T1000 (cell line): ENCODE measurements around the gene MTARC1.

Experiments
- DNase-seq: peaks from one replicate; lab custom pipeline; 2025; ENCODE audit warnings: mixed read lengths; lab: John Stamatoyannopoulos, UW

Gene MTARC1

DNA sequence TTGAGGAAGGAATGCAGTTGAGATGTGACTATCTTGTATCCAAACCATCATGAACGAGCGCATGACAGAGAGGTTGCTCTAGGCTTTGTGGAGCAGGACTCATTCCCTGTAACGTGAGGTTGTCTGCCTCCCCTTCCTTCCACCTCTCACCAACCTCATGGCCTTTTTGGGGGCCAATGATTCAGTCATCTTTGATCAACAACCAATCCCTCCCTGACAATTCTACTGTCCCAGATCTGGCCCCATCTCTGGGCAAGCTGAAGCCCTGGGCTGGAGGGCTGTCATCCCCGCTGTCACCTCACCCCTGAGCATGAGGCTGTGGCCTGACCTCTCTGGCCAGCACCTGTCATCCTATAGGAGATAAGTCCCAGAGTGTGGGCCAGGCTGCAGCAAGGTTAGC lies 19.7 kb downstream of the MTARC1 start:
- DNase-seq: no peak

DNA sequence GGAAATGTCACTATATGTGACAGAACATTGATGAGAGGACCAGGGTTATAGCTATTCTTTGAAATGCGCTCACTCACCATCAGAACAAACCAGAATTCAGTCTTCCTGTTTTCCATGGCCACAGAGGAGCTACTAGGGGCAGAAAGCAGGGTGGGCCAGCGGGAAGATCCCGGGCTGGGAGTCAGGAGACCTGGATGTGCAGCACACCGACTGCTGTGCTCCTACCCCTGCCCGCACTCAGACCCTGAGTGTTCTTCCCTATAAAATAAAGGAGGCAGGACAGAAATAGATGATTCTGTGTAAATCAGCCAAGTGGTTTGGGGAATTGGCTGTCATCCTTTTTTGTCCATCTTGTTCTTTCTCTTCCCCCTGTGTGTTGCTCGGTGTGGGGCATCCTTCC lies 21.0 kb downstream of the MTARC1 start:
- DNase-seq: no peak

DNA sequence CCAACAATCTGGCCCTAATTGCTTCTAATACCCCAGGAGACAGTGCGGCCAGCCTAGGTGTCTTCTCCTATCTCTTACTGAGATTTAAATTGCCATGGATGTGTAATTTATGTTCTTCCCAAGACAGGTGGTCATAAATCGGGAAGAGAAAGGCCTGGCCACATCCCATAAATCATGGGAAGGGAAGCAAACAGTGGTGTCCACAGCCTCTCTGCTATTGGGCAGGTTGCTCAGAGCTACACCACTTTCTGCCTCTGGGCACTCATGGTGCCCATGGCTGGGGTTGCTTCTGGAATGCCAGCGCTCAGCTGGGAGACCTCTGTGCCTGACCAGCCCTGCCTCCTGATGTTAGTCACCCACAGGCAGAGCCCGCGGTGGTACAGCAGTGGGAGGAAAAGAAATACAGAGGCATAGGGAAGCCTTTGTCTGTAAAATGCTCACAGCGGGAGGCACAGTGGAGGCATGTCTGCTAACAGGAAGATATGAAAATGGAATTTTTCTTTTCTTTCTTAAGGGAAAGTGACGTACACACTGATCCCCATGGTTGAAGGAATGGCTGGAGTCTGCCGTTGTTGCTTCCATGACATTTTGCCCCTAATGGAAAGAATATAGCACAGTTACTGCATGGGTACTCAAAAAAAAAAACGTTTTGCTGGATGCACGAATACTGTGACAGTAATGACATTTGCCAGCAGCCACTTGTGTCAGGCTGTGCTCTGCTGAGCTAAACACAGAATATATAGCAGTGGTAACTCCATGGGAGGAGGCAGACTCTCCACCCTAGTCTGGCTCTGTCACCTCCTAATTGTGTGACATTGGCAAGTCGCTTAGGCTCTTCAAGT lies 21.9 kb downstream of the MTARC1 start:
- DNase-seq: peak; percentile 79

DNA sequence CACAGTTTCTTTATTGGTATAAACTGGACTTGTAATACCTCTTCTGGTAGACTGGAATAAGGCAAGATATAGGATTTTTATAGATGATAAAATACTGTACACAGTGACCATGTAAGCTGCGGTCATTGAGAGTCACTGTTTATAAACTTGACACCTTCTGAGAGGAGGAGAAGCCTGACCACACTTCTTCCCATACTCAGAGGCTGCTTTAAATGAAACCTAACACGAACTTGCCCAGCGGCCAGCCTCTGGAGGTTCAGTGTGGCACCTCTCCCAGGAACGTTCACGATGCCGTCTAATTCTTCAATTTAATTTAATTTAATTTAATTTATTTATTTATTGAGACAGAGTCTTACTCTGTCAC lies 22.5 kb downstream of the MTARC1 start:
- DNase-seq: no peak

DNA sequence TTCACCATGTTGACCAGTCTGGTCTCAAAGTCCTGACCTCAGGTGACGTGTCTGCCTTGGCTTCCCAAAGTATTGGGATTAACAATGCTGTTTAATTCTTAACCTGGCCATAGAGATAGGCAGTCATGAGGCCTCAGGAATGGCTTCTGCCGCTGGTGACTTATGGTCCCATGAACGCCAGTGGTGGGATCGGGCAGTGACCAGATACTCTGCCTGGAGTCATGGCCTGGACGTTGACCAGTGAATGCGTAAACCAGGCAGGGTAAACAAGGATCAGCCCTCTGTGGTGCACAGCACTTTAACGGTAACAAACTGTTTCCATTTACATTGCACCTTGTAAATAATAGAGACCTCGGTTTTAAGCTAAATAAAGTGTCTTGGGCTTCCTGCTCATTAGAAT lies 23.0 kb downstream of the MTARC1 start:
- DNase-seq: no peak

DNA sequence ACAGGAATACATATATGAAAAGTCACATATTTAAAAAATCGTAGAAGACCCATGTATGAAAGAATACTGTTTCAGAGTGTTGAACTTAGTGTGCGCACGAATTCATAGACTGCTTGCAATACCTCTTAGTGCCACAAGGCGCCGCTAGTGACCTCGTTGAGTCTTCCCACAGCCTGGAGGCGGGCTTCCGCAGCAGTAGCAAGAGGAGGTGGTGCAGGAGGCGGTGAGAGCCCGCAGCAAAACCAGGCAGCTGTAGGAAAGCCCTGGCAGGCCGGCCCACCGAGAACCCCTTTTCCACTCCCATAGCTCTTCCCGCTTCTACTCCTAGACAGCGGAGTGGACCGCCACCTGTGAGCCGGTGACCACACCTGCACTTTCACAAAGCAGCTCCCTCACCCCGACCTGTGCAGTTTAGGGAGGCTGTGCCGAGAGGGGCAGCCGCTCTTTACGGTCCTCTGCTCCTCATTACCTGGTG lies 23.5 kb downstream of the MTARC1 start:
- DNase-seq: peak; percentile 36

DNA sequence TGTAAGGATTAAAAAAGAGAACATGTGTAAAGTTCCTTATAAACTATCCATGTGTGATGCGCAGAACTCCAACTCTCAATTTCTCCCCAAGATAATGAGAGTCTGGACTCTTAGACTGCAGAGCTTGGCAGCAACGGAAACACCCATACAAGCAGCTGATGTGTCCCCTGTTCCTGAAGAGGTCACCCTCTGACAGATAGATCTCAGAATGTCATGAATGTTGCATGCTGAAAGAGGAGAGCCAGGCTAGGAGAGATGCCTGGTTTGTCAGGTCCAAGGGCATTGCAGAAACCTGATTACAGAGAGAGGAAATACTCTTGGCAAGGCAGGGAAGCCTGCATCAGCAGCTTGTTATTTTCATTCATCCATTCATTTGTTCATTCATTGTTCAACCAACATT lies 24.2 kb downstream of the MTARC1 start:
- no peak for DNase-seq

DNA sequence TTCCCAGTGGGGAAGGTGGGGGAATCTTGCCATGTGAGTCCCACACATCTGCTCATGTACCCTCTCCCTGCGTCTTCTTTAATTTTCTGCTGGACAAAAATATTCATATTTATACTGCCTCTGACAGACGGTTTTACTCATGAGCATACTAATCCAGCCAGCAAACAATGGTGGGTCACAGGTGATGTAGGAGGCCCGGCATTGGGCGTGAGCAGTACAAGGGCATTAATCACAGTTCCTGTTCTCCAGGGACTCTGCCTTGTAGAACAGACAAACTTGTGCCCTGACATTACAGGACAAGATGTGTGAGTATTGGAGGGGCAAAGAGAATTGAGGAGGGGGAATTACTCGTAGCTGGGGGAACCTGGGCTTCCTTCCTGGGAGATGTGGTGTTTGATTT lies 25.0 kb downstream of the MTARC1 start:
- DNase-seq: no peak

DNA sequence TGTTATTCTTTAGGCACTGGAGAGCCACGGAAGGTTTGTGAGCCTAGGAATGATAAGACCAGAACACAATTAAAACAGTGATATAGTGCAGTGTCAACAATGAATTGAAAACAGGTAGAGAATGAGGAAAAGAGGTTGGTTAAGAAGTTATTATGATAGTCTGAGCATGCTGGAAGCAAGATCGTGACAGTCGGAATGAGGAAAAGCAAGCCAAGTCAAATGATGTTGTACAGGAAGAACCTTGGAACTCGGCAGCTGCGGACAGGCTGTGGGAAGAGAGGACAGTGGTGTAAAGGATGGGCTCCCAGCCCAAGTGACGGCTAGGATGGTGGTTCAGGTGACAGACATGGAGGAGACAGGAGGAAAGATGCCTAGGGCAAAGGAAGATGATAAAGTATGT lies 25.6 kb downstream of the MTARC1 start:
- DNase-seq: no peak

DNA sequence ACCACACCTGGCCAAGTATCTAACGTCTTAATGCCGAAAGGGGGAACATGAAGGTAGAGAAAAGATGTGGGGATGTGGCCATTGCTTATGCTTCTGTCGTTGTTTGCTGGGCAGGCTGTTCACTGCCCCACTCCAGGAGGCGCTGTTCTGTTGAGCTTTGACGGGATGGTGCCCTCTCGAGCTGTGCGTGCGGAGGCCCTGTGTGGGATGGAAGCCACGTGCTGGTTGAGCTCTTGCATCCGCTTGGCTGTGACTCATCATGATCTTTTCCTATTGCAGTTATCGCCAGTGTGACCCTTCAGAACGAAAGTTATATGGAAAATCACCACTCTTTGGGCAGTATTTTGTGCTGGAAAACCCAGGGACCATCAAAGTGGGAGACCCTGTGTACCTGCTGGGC lies 26.3 kb downstream of the MTARC1 start:
- DNase-seq: no peak

DNA sequence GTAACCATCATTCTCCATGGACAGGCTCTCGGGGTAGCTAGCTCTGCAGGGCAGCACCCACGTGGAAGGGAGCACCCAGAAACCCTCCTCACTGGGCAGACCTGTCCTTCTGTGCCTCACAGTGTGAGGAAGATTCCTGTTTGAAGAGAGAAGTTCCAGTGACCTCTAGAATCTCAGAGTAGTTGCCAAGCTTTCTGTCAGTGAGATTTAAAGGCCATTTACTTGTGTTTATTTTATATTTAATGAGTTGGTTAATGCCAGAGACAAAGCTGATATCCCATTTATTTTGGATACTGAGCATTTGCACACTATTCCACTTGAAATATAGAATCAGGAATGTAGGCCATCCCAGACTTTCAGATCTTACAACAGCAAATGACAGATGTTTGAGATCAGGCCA lies 28.7 kb downstream of the MTARC1 start:
- DNase-seq: no peak

DNA sequence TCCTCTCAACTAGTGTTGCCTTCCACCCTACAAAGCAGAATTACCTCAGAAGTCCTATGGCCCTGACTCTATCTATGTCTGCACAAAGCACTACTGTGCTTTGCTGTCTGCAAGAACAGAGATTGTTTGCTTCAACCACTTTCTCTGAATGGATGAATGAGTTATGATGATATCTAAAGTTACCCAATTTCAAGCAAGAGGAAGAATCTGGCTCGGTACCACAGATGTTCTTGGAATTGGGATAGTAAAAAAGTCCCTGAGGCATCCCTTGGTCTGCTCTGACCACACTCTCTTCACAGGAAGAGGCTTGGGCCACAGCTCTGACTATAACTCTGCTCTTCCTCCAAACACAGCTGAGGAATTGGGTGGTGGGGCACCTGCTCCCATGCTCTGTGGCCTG lies 31.2 kb downstream of the MTARC1 start:
- peak; percentile 19 for DNase-seq

DNA sequence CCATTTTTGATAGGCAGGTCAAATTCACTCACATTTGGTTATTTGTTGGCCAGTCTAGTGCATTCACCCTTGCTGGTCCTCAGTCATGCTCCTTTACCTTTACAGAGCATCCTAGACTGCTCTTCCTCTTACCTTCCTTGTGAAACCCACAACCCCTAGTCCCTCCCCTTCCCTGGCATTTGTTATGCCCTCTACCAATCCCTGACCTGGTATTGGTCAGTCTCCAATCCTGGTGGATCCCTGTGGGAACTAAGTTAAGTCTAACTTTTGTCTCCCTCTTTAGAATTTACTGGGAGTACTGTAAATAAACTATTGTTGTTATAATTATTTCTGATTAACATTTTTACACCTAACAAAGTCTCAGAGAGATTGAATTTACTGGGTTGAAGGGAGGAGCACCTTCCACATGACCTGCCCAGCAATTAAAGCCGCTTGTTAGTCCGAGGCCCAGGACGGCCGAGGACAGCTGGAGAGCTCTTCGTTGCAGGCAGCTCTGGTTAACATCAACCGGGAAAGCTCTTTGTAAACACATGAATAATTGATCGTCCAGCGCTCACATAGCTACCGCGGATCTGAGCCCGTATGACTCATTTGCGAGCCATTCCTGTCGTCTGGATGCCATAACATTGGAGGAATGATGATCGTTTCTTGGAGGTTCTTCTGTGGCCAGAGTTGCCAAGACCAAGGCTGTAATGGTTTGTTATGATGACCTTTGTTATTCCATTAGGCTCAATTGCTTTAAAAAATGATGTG lies 31.9 kb downstream of the MTARC1 start:
- peak; percentile 69 for DNase-seq

DNA sequence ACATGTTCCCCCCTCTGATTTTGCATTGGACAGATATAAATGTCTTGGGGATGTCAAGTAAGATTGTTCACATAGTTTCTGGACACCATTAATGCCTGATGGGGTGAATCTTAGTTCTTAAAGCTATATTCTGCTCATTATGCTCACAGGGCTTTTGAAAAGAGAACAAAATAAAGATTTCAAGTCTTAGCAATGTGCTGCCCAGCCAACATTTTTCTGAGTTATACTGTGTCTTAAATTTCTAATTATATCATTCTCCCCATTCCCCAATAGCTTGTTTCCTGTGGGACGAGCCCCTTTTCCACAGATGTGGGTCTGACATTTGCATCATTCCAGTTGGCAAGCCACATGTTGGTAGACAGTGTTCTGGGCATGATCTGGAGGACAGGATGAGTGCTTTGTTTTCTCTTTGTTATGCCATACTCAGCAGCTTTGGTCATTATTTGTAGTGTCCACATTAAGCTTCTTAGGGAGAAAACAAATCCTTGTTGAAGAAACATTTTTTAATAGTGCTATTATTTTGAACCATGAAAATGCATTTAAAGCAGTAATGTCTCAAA lies 32.8 kb downstream of the MTARC1 start:
- no peak for DNase-seq

DNA sequence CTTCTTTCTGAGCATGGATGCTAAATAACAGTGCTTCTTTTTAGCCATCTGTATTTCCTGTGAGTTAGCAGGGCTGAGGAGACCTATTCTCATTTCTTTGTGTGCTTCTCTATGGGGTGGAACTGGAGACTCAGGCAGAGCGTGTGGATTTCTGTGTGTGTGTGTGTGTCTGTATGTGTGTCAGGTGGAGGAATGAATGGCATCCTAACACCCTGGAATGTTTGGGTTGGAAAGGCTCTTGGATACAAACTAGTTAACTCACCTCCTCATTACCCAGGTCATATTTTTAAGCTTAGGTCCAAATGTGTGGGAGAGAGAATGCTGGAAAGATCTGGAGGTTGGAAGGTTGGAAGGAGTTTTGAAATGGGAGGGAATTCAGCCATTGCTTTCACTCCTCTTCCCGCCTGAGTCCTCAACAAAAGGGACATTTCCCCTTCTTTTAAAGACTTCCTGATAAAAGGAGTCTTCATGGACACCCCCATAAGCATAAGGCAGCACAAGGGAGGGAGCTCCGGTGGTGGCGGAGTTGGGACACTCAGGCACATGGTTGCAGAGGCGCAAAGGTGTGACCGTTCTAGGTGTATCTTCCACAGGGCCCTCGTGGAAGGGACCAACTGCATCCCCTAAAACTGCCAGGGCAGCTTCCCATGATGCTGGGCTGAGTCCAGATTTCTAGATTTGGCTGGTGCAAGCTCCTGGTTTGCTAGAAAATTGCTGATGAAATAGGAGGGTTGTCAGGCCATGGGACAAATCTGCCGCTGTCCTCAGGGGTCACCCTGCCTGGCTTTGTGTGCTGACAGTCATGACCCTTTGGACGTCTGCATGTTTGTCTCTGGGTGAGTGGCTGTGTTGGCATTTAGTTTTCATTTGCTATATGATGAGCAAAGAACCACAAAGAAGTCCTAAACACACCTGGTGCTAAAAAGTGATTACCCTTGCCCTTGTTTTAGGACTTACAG lies 37.6 kb downstream of the MTARC1 start:
- DNase-seq: no peak

DNA sequence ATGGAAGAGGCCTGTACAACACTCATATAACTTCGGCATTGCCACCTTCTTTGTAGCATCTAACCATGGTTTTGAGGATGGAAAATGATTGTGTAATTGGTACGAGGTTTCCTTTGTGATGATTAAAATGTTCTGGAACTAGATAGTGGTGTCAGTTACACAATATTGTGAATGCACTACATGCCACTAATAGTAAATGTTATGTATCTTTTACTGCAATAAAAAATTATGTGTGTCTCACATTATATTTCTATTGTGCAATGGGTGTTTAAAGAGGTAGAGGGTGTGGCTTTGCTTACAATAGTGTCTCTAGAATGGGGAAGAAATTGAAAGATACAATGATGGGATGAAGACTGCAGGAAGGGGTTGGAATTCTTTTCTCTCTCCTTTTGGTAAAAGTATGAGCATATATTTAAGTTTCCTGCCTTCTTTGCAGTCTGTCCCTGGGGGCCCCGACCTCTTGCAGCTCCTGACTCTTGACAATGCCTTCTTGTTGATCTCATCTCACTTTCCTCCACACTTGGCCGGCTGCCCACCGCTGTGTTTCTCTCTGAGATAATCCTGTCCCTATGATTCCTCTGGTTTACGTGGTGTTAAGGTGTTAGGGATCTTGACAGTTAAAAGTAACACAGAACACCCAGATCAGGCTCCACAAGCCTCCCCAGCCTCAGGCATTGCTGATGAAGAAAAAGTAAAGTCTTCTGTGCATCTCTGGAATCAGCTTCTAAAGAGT lies 39.3 kb downstream of the MTARC1 start:
- DNase-seq: no peak

DNA sequence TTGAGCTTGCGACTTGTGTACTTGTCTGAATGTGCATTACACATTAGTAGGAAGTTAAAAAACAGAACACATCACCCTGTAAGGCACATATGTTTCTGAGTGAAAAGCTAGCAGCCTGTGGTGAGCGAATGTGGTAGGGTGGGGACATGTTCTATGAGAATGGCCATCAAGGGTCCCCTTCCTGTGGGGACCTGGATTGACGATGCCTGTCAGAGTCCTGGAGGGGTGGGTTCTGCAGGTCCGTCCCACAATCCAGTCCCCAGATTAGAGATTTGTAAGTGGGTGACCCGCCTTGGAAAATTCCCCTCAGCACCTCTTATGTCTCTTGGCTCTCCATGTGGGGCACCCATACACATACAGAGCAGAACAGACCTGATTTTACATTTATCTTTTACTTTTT lies 40.0 kb downstream of the MTARC1 start:
- DNase-seq: no peak

DNA sequence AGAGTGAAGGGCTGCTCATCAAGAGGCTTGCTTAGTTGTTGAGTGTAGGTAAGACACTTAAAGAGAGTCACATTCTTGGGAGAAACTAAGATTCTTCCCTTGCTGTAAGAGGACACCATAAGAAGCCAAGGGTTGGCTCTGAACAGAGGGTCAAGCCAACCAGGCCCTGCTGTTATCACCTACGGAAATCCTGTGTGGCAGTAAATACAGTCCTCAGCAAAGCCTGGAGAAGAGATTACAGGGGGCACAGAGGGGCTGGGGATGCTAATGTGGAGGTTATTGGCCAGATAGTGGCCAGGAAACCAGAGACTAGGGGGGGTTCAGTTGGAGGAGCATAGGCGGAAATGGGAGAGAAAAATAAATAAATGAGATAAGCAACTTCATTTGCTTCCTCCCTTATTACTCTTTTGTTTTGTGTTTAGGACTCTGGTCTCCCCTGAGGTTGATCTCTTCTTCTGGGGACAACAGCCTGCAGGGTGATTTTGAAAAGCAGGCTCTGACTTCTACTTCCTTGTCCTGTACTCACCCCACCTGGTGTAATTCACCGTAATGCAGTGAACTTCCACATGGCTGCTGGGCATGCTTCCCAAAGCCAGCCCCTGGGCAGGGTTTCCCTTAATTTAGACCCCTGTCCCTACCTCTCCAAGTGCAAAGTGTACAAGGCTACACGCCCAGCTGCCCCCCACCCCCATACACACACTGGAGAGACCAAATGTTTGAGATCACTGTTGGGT lies 40.9 kb downstream of the MTARC1 start:
- DNase-seq: no peak

DNA sequence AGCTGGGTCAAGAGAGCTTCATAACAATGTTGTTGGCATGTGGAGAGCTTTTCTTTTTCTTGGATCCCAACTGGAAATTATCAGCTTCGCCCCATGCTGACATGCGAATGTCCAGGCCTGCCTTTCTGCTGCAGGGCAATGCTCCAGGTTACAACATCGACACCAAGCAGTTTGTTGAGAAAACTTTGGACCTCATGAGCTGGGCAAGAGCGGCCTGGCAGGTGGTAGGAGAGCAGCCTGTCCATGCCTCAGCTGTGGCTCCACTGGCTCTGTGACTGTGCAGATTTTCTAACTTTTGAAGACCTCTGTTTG lies 41.4 kb downstream of the MTARC1 start:
- no peak for DNase-seq

DNA sequence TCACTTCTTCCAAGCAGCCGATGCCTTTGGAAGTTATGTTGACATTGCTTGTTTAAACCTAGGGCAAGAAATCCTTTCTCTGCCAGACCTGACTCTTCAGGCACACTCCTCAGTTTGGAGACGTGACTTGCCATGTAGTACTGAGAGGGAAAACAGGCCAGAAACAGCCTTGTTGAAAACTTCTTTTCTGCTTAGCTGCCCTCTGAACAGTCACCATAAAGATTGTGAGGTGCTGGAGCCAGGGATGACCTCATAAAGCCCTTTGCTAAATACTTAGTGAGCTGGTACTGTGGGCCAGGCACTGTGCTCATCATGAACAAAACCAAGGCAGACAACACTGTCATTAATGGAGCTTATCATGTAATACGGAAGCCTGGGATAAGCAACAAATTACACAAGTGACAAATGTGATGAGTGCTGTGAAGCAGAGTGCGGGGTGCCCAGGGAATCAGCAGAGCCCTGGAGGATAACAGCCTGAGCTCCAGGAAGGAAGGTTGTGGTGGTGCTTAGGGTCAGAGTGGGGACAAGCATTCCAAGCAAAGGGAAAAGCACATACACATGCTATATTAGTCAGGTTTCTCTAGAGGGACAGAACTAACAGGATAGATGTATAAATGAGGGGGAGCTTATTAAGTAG lies 42.4 kb downstream of the MTARC1 start:
- DNase-seq: no peak
